HG03442 (cell line): Measurements from ENCODE around the gene P3H2.
A peak's percentile ranks its signal among the peaks of the same experiment; 100 is the strongest.
"Not testable (repeated sequence)": the region's sequence is repeated elsewhere in the genome, so short reads cannot be mapped to it uniquely, and the experiment has no call there.

Experiments used
- ATAC-seq: cut with Tn5 transposase; IDR thresholded peaks from one replicate; pipeline ENCODE4 v1.9.1; 2021; ENCODE audit warnings: mild to moderate bottlenecking, moderate library complexity; ENCODE audit not compliant: unreplicated experiment

P3H2 gene

GRCh38 chr3:190089711-190090110, 31.0 kb downstream of the P3H2 start:
- ATAC-seq: peak; percentile 65

GRCh38 chr3:190088890-190089289, 31.8 kb downstream of the P3H2 start:
- ATAC-seq: no peak

DNA sequence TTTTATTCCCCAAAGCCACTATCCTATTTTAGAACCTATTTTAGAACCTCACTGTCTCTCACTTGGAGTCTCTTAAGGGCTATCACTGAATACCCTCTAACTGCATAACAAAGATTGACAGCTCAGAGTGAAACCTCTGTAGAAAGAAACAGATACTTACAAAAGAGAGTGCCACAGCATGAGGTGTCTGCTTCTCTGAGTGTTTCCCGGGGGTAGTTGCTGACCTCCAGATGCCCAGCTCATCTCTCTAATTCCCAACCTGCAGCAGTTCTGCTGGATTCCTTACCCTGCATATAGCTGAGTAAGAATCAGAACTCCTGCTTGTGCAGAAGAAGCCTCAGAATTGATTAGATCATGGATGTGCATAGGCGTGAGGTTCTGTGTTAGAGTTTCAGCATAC, 34.5 kb downstream of the P3H2 start:
- peak; percentile 78 for ATAC-seq

GRCh38 chr3:190084983-190085382, 35.7 kb downstream of the P3H2 start:
- no peak for ATAC-seq

- no peak for ATAC-seq
These were observed 37.1 kb downstream of the P3H2 start for GRCh38 chr3:190083635-190084034.

GRCh38 chr3:190081389-190081788, 39.3 kb downstream of the P3H2 start:
- no peak for ATAC-seq

- not testable (repeated sequence) for ATAC-seq
These were observed 41.5 kb downstream of the P3H2 start for GRCh38 chr3:190079173-190079572.

GRCh38 chr3:190077395-190078045, 43.2 kb downstream of the P3H2 start:
- no peak for ATAC-seq

DNA sequence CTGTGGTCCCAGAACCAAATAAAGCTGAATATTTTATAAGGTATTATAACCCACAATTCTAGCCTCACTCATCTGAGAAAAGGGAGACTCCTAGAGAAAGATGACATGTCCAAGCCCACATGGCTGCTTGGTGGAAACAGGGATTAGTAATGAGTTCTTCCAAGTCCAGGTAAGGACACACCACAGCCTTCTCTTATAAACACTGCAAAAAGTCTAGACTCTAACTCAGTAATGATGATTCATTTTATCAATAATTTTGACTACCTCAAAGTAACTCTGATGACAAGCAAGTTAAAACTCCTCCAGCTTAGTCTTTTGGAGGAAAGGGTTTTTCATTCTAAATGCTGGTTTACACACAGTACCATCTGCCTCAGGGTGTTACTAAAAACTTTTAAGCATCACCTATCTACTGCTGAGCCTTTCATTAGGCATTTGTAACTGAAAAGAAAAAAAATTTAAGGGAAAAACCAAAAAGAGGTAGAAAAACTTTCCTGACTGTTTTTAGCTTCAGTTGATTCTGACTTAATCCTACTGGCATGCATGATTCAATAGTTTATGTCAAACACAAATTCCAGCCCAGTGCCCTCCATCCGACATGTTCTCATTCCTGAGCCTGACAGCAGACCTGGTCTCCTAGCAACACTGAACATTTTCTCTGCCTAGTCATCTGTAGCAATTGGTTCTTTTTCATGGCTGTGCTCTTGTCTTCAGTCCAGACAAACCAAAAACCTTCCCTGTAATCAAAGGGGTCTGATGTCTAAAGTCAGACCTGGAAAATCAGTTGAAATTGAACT, 43.9 kb downstream of the P3H2 start:
- ATAC-seq: no peak

GRCh38 chr3:190076136-190076535, 44.6 kb downstream of the P3H2 start:
- ATAC-seq: no peak

DNA sequence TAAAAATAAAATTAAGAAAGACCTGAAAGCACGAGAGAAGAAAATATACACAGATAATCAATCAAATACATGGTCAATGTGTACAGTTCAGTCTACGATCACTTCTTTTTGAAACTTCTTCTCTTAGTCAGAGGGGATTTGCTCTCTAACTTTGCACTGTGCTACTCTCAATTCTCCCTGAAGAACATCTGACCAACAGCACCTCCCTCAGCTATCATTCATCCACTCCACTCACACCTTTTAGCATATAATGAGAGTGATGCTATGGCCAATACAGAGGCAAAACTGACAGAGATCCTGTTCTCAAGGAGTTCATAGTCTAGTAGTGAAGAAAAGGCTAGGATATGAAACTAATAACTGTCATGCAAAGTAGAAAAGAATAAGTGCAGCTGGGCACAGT, 45.9 kb downstream of the P3H2 start:
- ATAC-seq: no peak

DNA sequence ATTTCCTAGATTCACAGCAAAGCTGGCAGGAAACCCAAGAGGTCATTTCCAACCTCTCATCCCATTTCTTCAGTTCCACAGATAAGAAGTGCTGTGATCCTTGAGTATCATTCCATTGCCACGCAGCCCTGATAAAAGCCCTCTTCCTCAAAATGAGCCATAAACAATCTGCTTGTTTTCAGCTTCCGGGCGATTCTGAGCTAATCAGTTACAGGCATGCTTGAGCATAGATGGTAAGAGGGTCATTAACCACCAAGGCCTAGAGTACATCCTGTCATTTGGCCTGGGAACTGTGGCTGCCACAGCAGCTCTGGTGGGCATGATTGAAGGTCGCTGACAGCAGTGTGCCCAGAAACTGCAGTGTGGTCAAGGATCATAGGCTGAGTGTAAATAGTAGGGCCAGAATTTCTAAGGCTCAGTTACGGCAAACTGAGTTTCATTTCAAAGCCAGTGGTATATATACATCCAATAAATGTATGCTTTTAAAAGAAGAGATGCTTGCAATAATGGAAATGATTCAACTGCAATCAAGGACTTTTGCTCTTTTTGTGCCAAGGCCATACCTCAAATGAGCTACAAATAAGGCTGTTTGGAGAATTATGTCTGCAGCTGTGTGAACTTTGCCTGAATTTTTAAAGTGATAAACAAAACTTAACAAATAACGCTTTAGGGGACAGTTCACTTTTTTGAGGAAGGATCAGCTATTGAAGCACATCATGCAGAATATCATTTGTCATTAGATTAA, 47.3 kb downstream of the P3H2 start:
- ATAC-seq: no peak

DNA sequence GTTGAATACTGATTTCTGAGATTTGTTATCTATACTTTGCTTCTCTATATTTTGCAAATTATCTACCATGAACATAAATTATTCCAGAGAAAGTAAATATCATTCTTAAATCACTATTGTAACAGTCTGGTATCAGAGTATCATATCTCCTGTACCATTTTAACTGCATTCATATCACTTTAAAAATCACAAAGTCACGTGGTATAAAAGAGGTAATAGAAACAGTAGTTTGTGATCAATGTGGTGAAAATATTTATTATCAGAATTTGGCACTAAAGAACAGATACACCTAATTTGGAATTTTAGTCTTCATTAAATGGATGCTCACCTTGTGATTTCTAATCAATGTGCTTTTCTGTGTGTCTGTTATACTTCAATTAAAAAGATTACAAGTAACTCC, 47.8 kb downstream of the P3H2 start:
- no peak for ATAC-seq

GRCh38 chr3:190071921-190072320, 48.8 kb downstream of the P3H2 start:
- not testable (repeated sequence) for ATAC-seq

GRCh38 chr3:190070622-190071347, 49.9 kb downstream of the P3H2 start:
- ATAC-seq: no peak

GRCh38 chr3:190065204-190065603, 55.5 kb downstream of the P3H2 start:
- ATAC-seq: no peak

GRCh38 chr3:190064659-190065058, 56.0 kb downstream of the P3H2 start:
- ATAC-seq: no peak

DNA sequence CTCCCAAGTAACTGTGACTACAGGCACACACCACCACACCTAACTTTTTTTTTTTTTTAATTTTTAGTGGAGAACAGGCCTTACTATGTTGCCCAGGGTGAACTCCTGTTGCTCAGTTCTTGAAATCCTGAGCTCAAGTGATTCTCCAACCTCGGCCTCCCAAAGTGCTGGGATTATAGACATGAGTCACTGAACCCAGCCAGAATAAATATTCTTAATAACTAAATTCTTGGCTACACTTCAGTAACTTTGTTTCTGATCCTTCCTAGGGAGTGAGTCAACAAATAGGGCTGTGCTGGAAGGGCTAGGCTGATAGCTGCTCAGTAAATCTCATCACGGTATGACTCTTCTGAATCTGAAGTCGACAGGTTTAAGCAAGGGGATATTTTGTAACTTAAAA, 56.6 kb downstream of the P3H2 start:
- ATAC-seq: no peak

DNA sequence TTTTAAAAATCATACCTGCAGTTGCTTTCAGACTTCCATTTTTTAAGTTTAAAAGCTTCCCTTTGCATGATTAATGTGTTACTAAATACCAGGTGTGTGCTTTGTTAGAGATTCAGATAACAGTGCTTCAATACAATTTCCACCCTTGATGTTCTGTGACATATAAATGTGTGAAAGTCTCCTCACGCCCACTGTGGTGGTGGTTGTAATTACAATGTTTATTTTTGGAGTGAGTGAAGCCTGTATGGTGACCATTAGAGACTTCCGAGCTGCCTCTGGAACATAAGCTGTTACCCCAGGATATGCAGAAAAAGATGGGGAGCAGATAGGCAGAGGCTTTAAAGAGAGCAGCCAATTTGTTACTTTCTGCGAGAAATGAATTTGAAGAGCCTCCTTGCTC, 57.2 kb downstream of the P3H2 start:
- no peak for ATAC-seq

GRCh38 chr3:190060192-190060775, 60.4 kb downstream of the P3H2 start:
- ATAC-seq: no peak

- ATAC-seq: no peak
These were observed 61.5 kb downstream of the P3H2 start for GRCh38 chr3:190059242-190059590.
